Epithelial cell of proximal tubule (primary cell): Measurements from ENCODE around the gene GLB1L3. TPM values are rescaled to one million over a fixed set of nuclear protein-coding genes. Genes with fewer than 3 reads are reported as not detected.
A peak's percentile ranks its signal among the peaks of the same experiment; 100 is the strongest.

Source experiments
- DNase-seq: peaks from one replicate; pipeline ENCODE4 v3.0.0-alpha.2; 2011; ENCODE audit warnings: low read depth
- H3K4me3 ChIP-seq: 2 replicates; pipeline ENCODE4 v1.5.1; 2011; ENCODE audit warnings: low read depth, mild to moderate bottlenecking, low read length
- CTCF ChIP-seq: conservative IDR thresholded peaks from 2 replicates; pipeline ENCODE4 v1.5.1; 2012; ENCODE audit warnings: low read depth, mild to moderate bottlenecking, low read length
- total RNA-seq: library from RNA; depleted of rRNA; stranded (reverse); fragments of >200 nt; gene quantifications from 2 replicates; pipeline ENCODE4 v1.2.3, GENCODE V29; 2015

Gene GLB1L3
- total RNA-seq, 1 donor from 2014 or later = 0.17 TPM

DNA sequence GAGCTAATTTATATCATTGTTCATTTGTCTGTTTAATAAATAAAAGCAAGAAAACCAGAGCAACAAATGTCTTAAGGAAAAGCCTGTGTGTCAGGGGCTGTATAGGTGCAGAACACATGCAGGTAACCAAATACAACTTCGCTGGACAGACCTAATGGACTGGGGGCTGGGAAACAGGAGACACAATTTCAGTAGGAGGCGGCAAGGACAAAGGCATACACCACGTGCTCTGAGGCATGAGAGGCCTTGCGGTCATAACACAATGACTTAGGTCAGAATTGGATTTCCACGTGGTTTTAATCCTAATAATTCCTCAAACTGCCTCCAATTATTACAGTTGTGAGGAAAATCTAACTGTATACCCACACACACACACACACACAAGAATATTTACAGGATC is 8.7 kb upstream of the GLB1L3 start:
- H3K4me3 ChIP-seq = no peak overlapping the region
- no peak for TF ChIP-seq CTCF
- DNase-seq = no peak

- DNase-seq = no peak
Measured at GRCh38 chr11:134267966-134268365, 8.2 kb upstream of the GLB1L3 start.

DNA sequence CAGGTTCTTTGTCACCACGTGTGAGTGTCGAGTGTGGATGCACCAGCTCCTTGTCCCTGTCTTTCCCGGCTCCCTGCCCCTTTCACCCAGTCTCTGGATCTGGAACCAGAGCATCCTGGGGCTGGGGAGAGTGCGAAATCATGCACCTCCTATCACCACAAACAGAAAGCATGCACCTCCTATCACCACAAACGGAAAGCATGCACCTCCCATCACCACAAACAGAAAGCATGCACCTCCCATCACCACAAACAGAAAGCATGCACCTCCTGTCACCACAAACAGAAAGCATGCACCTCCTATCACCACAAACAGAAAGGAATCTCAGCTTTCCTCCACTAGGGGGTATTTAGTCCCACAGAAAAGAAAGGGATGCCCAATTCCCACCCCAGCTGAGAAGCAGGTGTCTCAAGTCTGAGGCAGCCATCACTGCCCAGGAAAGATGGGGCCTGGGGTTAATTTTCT is 5.9 kb upstream of the GLB1L3 start:
- no peak for DNase-seq
- TF ChIP-seq CTCF = peak; percentile 30

More at GRCh38 chr11:134267966-134268365, 8.2 kb upstream of the GLB1L3 start:
- H3K4me3 ChIP-seq = no peak overlapping the region
- TF ChIP-seq CTCF = no peak

GRCh38 chr11:134271978-134272377 is 4.2 kb upstream of the GLB1L3 start:
- TF ChIP-seq CTCF = no peak
- no peak for DNase-seq
- H3K4me3 ChIP-seq = no peak overlapping the region

More for the DNA sequence above, 5.9 kb upstream of the GLB1L3 start:
- no peak overlapping the region for H3K4me3 ChIP-seq

DNA sequence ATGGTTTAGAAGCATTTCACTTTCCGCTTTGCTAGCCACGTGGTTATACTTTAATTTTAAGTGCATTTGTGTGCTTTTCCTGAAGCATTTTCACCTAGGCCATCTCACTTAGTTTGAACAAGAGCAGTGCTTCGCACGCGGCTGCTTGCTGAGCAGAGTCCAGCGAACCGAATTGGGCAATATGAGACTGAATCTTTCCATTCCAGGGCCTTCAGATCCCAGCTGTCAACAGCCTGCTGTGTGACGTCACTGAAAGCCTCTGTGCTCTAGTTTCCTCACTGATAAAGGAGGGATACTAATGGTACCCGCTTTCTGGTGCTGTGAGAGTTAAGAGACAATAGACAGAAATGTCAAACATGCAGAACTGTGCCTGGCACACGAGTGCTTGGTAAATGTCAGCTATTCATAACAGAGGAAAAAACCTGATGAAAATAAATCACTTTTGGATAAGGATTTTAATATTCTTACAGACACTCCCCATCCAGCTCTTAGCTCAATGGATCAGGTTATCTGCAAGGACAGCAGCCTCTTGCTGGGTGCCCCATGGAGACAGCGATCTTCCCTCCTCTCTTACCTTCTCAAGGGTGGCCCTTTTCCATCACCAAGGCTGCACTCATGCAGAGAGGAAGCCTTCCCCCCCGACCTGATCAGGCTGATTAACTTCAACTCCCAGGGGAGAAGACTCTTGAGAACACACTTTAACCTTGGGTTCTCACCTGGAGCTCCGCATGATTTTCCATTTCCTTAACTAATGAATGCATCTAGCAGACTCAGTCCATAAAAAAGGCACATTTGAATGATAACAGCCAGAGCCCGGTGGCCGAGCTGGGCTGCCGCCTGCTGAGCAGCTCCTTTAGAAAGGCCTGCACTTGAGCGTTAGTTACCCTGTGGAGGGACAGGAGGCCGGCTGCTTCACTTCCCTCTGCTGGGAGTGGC is 3.5 kb upstream of the GLB1L3 start:
- H3K4me3 ChIP-seq = no peak overlapping the region
- DNase-seq = no peak
- TF ChIP-seq CTCF = no peak

DNA sequence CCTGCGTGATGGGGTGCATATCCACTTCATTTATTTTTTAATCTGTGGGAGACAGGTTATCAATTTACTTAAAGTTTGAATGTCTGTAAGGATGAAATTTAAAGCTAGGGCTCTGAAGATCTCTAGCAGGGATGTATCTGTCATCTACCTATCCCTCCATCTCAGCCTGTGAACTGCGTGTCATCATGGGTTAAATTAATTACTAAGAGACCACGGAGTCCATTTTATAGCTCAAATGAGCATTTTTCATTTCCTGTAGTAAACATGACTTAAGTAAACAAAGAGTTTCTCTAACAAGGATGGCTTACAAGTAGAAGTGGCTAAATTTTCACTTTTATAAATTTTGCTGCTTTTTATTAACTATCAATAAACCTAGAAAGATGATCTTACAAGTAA is 2.9 kb upstream of the GLB1L3 start:
- TF ChIP-seq CTCF = no peak
- DNase-seq = no peak
- no peak overlapping the region for H3K4me3 ChIP-seq

GRCh38 chr11:134275188-134275533 is 1.0 kb upstream of the GLB1L3 start:
- TF ChIP-seq CTCF = no peak
- no peak overlapping the region for H3K4me3 ChIP-seq
- DNase-seq = no peak
